Measurements from ENCODE around the gene C14orf132.

Gene C14orf132

DNA sequence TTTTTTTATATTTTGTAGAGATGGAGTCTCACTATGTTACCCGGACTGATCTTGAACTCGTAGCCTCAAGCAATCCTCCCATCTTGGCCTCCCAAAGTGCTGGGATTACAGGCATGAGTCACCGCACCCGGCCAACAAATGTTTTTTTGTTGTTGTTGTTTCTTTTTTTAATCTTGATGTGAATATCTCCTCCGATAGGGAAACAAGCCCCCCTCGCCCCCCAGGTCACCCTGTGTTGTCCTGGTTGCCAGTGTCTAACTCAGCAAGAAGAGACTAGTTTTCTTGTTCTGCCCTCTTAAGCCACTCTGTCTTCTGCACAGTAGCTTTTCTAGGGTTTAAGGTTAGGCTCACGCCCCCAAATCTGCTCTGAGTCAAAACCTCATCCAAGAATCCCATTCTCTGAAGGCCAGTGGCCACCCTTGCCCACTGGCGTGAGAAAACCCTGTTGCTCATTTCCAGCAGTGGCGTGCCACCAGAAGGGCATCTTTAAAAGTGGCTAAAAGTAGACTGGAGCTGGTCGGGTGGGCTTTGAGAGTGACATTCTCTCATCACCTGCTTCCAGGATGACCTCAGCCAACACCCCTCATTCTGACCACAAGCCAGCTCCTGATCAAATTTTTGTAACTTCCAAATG lies 42.7 kb downstream of the C14orf132 start:
- no peak for DNase-seq (ENCODE audit: low read depth in 2 of 3, low spot score in 1 of 3)

DNA sequence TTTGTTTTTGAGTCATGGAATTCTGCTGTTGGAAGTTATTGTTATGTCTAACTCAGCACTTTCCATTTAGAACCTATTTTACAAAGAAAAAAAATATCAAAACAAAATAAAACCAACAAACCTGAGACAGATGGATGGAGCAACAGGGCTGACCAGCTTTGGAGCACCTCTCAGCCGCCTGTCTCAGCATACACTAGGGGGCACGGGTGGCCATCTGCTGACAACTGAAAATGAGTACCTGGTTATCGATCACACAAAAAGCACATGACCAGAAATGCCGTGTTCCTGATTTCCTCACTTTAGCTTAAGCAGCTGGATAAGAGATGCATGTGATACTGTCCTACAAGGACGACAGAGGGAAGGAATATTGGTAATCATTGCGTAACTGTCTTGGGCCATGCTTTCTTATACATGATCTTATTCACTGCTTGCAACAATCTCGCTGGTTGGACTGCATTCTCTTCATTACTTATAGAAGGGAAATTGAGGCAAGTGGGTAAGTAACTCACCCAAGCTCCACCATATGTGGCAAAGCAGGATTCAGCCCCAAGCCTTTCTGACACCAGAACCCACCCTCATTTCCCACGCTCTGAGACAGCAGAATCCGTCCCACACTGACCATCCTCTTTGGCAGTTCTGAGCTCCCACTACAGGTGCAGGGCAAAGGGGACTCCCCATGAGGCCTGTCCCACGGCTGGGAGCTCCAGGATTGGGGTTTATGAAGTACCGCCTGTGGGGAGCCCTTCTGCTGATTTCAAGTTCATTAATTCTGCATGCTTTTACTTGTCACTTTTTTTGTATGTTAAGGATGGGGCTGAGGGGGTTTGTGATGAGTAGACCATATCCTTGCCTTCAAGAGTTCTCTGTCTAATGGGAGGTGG lies 43.5 kb downstream of the C14orf132 start:
- no peak for DNase-seq (ENCODE audit: low read depth in 2 of 3, low spot score in 1 of 3)

DNA sequence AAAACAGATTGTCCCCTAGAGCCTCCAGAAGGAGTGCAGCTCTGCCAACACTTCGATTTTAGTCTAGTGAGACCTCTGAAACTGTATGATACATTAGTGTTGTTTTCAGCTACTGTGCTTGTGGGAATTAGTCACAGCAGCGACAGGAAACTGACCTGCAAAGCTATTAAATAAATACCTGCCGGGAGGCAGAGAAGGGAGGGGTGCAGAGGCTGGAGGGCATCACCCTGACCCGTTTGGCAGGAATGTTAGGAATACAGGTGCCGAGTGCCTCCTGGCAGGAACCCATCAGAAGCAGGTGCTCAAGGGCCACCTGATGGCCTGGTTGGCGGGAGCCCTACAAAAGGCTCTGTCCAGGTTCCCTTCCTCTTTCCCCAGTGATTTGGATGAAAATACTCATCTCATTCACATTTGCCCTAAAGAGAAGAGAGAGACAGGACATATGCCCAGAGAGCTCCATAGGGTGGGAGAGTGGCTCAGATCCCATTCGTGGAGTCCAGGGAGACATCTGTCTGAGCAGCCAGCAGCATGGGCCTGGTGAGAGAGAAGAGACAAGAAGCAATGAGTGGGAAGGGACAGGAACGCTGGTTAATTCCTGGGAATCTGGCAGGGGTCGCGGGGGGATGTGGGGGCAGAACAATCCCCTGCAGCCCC lies 44.6 kb downstream of the C14orf132 start:
- no peak for DNase-seq (ENCODE audit: low read depth in 2 of 3, low spot score in 1 of 3)

DNA sequence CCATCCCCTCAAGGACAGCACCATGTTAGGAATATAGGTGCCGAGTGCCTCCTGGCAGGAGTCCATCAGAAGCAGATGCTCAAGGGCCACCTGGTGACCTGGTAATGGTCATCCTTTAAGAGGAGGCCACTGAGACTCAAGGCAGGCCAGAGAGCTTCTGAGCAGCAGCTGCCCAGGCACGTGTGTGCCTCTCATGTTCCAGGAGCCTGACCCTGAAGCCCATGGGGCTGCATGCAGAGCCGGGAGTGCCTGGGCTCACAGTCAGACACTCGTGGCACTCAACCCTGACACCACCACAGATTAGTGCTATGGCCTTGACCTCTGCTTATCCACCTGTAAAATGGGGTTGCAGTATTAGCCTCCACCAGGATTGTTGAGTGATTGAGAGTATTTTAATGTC lies 45.6 kb downstream of the C14orf132 start:
- no peak for DNase-seq (ENCODE audit: low read depth in 2 of 3, low spot score in 1 of 3)

DNA sequence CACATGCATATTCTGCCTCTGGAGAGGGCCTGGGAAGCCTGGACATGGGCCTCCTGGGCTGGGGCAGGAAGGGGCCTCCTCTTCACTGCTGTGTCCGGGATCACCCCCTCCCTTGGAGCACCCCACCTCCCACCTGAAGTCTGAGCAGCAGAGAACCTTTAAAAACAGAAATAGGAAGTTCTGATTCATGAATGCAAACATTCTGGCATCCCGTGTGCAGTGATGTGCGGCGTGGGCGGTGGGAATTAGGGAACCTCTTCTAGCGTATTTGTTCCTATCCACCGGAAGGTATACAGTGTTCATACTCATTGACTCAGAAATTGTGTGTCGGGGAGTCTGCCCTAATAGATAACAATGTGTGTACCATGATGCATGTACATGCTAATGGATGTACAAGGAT lies 46.2 kb downstream of the C14orf132 start:
- no peak for DNase-seq (ENCODE audit: low read depth in 2 of 3, low spot score in 1 of 3)

DNA sequence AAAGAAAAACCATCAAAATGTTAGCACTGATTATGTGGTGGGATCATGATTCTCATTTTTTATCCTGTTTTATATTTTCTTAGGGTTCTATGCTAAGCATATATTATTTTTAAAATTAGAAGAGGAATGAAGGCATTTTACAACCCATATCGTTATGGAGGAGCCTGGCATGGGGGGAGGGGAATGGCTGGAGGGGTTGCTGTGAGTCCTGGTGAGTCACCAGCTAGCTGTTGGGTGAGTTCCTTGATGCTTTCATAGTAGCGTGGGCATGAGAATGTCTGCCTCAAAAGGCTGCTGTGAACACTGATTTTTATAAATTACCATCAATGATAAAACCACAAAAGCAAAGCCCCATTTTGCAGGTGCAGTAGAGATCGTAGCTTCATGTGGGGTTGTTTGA lies 46.9 kb downstream of the C14orf132 start:
- DNase-seq (ENCODE audit: low read depth in 2 of 3, low spot score in 1 of 3): no peak

DNA sequence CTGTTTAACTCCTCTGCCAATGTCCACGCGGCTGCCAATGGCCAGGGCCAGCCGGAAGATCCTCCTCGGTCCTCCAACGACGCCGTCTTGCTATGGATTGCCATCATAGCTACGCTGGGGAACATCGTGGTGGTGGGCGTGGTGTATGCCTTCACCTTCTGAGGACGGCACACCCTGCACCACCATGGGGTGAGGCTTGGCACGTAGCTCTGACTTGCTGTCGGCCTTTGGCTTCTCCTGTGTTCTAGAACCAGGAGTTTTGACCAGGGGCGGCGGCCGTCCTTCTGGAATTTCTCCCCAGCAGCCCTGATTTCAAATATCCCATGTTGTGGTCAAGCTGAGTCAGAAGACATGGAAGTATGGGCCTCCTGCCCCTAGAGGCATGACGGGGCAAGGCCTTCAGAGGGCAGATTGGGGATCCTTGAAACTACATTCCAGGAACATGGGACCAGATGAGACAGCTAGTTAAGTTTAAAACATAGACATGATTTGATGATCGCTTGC lies 47.5 kb downstream of the C14orf132 start:
- DNase-seq (ENCODE audit: low read depth in 2 of 3, low spot score in 1 of 3): no peak

DNA sequence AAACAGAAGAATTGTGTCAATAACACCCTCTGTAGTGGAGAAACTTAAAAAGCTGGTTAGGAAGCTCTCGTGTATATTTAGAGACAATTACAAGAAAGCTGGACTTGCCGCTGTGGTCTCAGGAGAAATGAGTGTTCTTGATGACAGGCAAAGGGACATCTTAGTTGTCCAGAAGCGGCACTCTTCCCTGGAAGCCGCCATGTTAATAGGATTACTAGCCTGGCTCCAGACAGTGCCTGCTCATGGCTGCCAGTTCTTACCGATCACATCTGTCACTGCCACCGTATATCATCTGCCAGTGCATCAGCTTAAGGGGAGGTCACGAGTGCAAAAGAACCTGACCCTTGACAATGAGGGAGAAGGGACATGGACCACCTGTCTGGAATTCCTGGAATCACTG lies 48.9 kb downstream of the C14orf132 start:
- no peak for DNase-seq (ENCODE audit: low read depth in 2 of 3, low spot score in 1 of 3)

DNA sequence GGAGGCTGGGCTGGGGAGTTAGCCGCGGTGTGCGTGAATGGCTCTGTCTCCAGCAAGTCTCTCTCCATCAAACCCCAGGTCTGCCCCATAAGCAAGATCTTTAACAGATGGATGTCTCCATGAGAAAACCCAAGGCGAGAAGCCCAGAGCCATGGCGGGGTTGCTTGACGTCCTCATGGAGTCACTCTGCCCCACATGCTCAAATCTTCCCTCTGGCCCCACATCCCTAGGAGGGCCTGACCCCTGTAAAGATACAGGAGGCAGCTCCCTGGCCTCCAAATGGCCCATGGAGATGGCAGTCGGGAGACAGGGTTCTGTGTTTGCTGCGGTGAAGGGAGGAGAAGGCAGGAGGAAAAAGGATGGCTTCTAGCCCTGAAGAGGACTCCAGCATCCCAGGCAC lies 49.3 kb downstream of the C14orf132 start:
- DNase-seq (ENCODE audit: low read depth in 2 of 3, low spot score in 1 of 3): no peak

DNA sequence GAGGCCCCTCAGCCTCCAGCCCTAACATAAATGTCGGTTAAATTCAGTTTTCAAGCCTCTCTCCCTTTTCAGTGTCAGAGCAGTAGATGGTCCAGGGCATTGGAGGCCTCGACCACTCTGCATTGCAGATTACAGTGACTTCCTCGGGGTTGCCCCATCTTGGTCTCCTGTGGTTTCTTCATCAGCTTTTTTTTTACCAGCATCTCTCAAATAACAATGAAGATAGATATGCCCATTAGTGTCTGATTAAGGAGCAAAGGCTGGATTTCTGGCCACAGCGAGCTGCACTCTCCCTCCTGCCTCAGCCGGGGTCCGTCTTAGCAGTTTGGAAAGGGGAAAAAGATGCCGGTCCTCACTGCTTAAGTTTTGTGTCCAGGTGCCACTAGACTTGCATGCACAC lies 49.7 kb downstream of the C14orf132 start:
- no peak for DNase-seq (ENCODE audit: low read depth in 2 of 3, low spot score in 1 of 3)

DNA sequence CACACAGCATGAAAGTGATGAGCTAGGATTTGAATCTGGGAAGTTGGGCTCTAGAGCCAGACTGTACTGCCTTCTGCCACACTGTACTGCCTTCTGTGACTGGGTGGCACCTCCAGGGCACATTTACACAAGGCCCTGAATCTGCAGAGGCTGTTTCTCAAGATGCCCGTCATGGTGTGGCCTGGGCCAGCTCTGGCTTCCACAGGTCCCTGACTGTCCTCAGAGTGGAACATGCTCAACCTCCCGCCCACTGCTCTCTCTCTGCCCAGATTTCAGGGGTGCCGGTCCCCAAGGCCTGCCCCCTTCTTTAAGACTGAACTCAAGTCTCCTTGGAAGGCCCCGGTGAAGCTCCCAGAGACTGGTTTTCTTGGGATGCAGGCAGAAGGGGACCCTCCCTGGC lies 50.2 kb downstream of the C14orf132 start:
- DNase-seq (ENCODE audit: low read depth in 2 of 3, low spot score in 1 of 3): no peak

DNA sequence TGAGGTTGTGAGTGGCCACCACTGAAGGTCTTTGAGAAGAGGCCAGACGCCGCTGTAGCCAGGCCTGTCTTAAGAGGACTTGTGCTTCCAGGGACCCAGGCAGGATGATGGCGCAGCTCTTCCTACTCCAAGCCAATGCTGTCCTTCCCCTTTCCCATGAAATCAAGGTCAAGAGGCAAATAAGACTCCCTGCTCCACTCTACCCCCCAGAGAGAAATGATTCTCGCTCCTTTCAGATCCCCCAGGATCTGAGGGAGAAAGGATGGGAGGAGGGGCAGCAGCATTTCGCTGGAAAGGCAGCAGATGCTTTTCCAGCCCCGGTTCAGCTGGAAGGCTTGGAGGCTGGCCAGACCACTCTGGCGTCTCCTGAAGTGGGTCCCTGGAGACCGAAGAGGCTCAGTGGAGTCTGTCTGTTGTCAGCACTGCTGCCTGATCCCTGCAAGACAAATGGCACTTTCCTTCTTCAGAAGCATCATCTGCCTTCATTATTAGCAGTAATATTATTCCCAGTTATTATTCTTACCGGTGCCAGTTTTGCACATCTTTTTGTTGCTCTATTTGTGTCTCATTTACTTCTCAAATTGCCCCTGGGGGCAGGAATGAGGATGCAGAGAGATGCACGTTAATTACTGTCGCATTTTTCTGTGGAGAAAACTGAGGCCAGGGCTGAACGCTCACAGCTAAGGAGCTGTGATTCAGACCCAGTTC lies 51.4 kb downstream of the C14orf132 start:
- DNase-seq (ENCODE audit: low read depth in 2 of 3, low spot score in 1 of 3): no peak

DNA sequence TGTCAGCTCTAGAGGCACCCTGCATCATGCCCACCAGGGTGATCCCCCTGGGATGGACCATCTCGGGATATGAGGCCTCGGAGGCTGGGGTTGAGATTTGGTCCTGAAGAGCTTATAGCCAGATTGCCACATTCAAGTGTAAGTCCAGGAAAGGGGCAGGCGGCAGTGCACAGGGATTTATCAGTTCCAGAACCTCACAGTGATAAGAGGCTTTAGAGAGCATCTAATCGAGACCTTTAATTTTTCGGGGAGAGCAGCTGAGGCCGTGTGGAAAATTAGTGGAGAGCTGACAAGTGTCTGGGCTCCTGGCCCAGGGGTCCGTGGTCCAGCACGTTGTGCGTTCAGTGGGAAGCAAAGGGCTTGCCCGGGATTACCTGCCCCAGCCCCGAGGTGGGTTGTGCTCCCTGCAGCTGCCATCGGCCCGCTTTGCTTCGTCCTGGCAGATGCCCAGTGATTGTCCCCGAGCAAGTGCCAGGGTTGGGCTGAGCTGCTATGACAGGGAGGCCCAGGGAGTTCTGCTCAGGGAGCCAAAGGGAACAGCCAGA lies 52.1 kb downstream of the C14orf132 start:
- no peak for DNase-seq (ENCODE audit: low read depth in 2 of 3, low spot score in 1 of 3)

DNA sequence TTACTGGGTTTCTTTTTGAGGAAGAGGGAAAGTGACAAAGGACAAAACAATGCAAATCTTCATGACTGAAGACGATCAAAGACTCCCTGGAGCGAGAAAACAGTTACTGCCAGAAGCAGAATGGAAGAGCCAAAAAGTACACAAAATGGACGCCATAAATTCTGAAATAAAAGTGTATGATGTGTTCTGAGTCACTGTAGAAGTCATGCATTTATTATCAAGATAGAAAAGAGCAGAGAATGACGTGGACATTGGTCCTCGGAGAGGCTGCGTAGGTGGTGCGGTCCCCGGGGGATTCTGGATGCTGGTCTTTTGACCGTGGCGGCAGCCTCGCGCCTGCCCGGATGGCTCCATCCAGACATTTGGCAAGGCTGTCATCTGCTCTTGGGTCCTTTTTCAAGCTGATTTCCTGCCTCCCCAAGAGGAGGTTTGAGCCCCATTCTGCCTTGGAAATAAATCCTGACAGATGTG lies 52.8 kb downstream of the C14orf132 start:
- DNase-seq (ENCODE audit: low read depth in 2 of 3, low spot score in 1 of 3): no peak

DNA sequence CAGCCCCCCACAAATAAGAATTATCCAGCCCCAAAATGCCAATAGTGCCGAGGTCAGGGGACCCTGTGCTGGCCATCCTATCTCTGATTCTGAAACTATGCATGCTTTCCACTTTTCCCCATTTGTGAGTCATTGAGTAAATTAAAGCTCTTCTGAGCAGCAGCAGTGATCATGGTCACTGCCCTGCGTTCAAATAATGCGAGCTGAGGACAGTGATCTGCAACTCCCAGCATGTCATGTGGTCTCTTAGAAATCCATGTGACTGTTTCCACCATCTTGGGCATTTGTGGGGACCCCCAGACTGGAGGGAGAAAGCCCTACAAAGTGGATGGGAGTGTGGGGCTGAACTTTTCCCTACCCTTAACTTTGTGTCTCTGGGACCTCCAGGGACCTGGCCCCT lies 53.8 kb downstream of the C14orf132 start:
- DNase-seq (ENCODE audit: low read depth in 2 of 3, low spot score in 1 of 3): no peak

DNA sequence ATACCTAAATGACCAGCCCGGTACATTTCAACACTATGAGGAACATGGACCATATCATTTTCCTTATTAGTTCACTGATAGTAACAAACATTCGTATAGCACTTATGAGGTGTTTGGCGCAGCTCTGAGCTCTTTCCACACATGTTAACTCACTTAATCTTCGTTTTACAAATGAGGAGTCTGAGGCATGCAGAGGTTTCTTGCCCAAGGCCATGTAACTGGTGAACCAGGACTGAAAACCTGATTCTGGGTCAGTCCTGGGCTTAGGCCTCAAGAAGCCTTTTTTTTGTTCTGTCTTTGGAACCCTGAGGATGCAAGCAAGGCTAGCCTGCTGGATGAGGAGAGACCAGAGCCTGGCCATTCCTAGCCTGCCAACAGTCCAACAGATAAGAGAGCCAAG lies 55.0 kb downstream of the C14orf132 start:
- DNase-seq (ENCODE audit: low read depth in 2 of 3, low spot score in 1 of 3): no peak

DNA sequence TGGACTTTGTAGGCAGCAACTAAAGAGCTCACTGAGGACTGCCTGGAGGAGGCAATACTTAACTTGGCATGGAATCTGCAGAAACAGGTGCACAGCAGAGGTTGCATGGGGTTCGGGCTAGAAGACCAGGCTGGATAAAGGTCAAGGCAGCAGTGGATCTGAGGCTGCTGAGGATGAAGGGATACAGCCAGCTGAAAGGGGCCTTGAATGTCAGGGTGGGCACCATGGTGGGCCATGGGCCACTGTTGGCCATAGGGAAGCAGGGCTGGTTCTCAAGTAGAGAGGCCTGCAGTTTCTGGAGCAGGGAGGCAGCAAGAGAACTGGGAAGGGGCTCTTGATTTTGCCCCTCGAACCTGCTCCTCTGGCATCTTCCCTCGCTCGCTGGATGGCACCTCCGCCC lies 55.5 kb downstream of the C14orf132 start:
- no peak for DNase-seq (ENCODE audit: low read depth in 2 of 3, low spot score in 1 of 3)

DNA sequence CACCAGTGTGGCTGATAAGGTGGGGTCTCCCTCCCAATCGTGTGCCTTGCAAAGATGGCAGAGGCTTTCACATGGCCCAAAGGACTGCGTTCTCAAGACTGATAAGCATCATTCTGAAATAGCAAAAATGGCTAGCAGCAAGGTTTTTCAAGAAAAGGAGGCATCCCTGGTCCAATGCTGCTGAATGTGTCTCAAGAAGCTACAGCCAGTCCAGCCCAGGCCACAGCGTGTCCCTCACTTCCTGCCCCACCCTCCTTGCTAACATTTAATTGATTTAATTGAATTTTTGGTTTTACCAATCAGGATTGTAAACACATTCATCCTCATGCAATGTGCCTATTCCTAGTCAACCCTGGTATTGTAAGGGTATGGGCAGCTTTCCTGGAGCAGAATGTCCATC lies 55.9 kb downstream of the C14orf132 start:
- no peak for DNase-seq (ENCODE audit: low read depth in 2 of 3, low spot score in 1 of 3)

DNA sequence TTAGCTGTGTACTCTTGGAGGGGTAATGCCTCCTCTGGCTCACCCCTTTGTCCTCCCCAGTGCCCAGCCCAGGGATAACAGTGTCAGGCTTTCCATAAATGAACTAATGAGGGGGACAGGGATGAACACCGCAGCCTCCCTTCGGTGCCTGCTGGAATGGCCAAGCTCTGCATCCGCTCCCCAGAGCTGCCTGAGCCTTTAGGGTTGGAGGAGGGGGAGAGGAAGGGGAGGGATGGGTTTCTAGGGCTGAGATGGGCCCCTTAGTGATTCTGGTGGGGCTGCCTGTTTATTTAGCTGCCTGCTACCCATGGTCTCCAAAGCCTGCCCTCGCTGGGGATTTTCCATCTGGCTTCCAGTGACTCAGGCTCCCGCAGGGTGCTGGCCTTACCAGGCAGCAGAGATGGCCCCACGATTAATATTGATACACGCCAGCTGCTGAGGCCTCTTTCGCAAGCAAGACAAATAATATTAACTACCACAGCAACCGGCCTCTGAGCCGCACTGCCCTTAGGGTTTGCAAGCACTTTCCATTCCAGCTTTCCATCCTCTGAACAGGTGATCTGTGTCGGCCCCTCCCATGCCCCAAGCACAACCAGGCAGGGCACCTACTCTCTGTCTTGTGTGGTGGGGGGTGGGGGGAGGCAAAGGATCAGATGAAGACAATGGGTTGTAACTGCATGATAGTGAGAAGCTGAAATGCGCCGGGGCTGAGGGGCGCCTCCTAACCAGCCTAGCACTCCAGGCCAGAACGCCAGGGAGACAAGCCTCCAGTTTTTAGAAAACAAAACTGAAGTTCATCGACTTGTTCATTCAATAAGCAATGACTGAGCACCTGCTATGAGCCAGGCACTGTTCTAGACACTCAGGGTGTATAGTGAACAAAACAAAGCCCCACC lies 56.7 kb downstream of the C14orf132 start:
- DNase-seq (ENCODE audit: low read depth in 2 of 3, low spot score in 1 of 3): no peak

Measured in stimulated activated CD4-positive, alpha-beta T cell treated with anti-CD3 and anti-CD28 coated beads, Interleukin-12 subunit alpha, Interleukin-12 subunit beta, amount 100 ng/mL, for 48 hours (primary cell).